HG02870 (cell line): ENCODE data around the gene BSDC1.

Source experiments
- ATAC-seq: cut with Tn5 transposase; IDR thresholded peaks from one replicate; pipeline ENCODE4 v1.9.1; 2021; ENCODE audit warnings: mild to moderate bottlenecking, moderate library complexity; ENCODE audit not compliant: unreplicated experiment

BSDC1 gene

GRCh38 chr1:32338637-32339145 is 55.5 kb downstream of the BSDC1 start:
- no peak for ATAC-seq

GRCh38 chr1:32337855-32338636 is 56.2 kb downstream of the BSDC1 start:
- ATAC-seq, result no peak

GRCh38 chr1:32336963-32337675 is 57.1 kb downstream of the BSDC1 start:
- ATAC-seq, result no peak

- ATAC-seq, result no peak
These were observed 57.7 kb downstream of the BSDC1 start for GRCh38 chr1:32336591-32336932.

- ATAC-seq, result no peak
These were observed 58.3 kb downstream of the BSDC1 start, which contains the start of gene MARCKSL1 for GRCh38 chr1:32335790-32336590. Gene MARCKSL1 (minus strand): TSS chr1:32336233. CDS start chr1:32336033, 200 bp downstream.

- no peak for ATAC-seq
These were observed 58.8 kb downstream of the BSDC1 start for GRCh38 chr1:32335535-32335789.

- no peak for ATAC-seq
These were observed 59.2 kb downstream of the BSDC1 start for GRCh38 chr1:32334864-32335534.

- no peak for ATAC-seq
These were observed 59.9 kb downstream of the BSDC1 start for GRCh38 chr1:32334274-32334861.

- ATAC-seq, result no peak
These were observed 60.8 kb downstream of the BSDC1 start for GRCh38 chr1:32333251-32333963.

- ATAC-seq, result no peak
These were observed 61.8 kb downstream of the BSDC1 start for GRCh38 chr1:32332290-32333079.

GRCh38 chr1:32331549-32331948 is 62.7 kb downstream of the BSDC1 start:
- ATAC-seq, result no peak

- no peak for ATAC-seq
These were observed 63.6 kb downstream of the BSDC1 start for GRCh38 chr1:32330558-32331151.

GRCh38 chr1:32329931-32330466 is 64.2 kb downstream of the BSDC1 start:
- ATAC-seq, result no peak

- no peak for ATAC-seq
These were observed 67.0 kb downstream of the BSDC1 start for GRCh38 chr1:32327204-32327603.

- ATAC-seq, result no peak
These were observed 72.4 kb downstream of the BSDC1 start for GRCh38 chr1:32321712-32322291.

- no peak for ATAC-seq
These were observed 75.9 kb downstream of the BSDC1 start for GRCh38 chr1:32318127-32318869.

GRCh38 chr1:32316903-32317277 is 77.4 kb downstream of the BSDC1 start:
- ATAC-seq, result no peak
